ENCODE data around the gene BANP.

BANP gene

GRCh38 chr16:88059701-88060386 lies 108.6 kb downstream of the BANP start:
- Histone ChIP-seq H3K14ac (ENCODE audit: low read length) (peak overlapping the region; percentile 1), H3K27ac (replicated peaks; ENCODE audit: low read length) (no peak overlapping the region), H2BK5ac (ENCODE audit: low read length) (no peak overlapping the region), H3K79me1 (ENCODE audit: low read depth, low read length) (peaks cover 2% of the 10 kb centered on the region), H3K4me3 (ENCODE audit: low read length in 2 of 2) (no peak overlapping the region), H2BK12ac (ENCODE audit: low read length) (no peak overlapping the region), H3K4me2 (ENCODE audit: insufficient read depth, low read length, poor library complexity, severe bottlenecking) (no peak overlapping the region), H2AFZ (ENCODE audit: low read length) (no peak overlapping the region), H3K36me3 (replicated peaks in 1 of 2; ENCODE audit: control insufficient read depth in 2 of 2, insufficient read depth in 2 of 2, low read length in 2 of 2) (peaks cover 4 to 6% of the 10 kb centered on the region in 2 donors), H2BK120ac (ENCODE audit: low read depth, low read length) (no peak overlapping the region), H2BK15ac (ENCODE audit: low read length) (no peak overlapping the region), H3K27me3 (ENCODE audit: control insufficient read depth in 3 of 3, insufficient read depth in 3 of 3, low read depth in 1 of 3, low read length in 3 of 3) (no peaks in the 10 kb centered on the region), H3K4me1 (ENCODE audit: control insufficient read depth in 2 of 2, insufficient read depth in 1 of 2, low read depth in 1 of 2, low read length in 2 of 2) (peaks cover 2 to 17% of the 10 kb centered on the region in 2 donors), H3K9me3 (replicated peaks in 1 of 2; ENCODE audit: control insufficient read depth in 2 of 2, insufficient read depth in 1 of 2, low read depth in 1 of 2, low read length in 2 of 2) (no peaks in the 10 kb centered on the region), H3K23ac (ENCODE audit: low read depth, low read length, poor library complexity) (no peak overlapping the region), H2AK5ac (ENCODE audit: low read depth, low read length) (no peak overlapping the region), H3K4ac (ENCODE audit: low read length) (no peak overlapping the region), H3K9ac (ENCODE audit: low read depth, low read length, poor library complexity) (no peak overlapping the region), H4K8ac (ENCODE audit: low read depth, low read length) (no peak overlapping the region), H3K18ac (ENCODE audit: low read length) (no peak overlapping the region), H4K91ac (ENCODE audit: low read depth, low read length, poor library complexity) (no peak overlapping the region)
- no peak for DNase-seq (ENCODE audit: low spot score)
- no CpG with 5 or more reads among the region's 27 CpGs for WGBS, 2 donors (ENCODE audit: extremely low coverage in 2 of 2, insufficient read length in 2 of 2, insufficient replicate concordance in 1 of 2)

- Histone ChIP-seq H2BK120ac (ENCODE audit: low read depth, low read length) (no peak overlapping the region), H3K9me3 (replicated peaks in 1 of 2; ENCODE audit: control insufficient read depth in 2 of 2, insufficient read depth in 1 of 2, low read depth in 1 of 2, low read length in 2 of 2) (no peaks in the 10 kb centered on the region), H3K23ac (ENCODE audit: low read depth, low read length, poor library complexity) (no peak overlapping the region), H3K4me2 (ENCODE audit: insufficient read depth, low read length, poor library complexity, severe bottlenecking) (no peak overlapping the region), H3K4me3 (ENCODE audit: low read length in 2 of 2) (no peak overlapping the region), H2BK5ac (ENCODE audit: low read length) (no peak overlapping the region), H2AK5ac (ENCODE audit: low read depth, low read length) (no peak overlapping the region), H3K14ac (ENCODE audit: low read length) (no peak overlapping the region), H2BK12ac (ENCODE audit: low read length) (no peak overlapping the region), H3K18ac (ENCODE audit: low read length) (no peak overlapping the region), H3K27me3 (ENCODE audit: control insufficient read depth in 3 of 3, insufficient read depth in 3 of 3, low read depth in 1 of 3, low read length in 3 of 3) (no peaks in the 10 kb centered on the region), H2BK15ac (ENCODE audit: low read length) (no peak overlapping the region), H3K36me3 (replicated peaks in 1 of 2; ENCODE audit: control insufficient read depth in 2 of 2, insufficient read depth in 2 of 2, low read length in 2 of 2) (peaks cover 4 to 6% of the 10 kb centered on the region in 2 donors), H3K79me1 (ENCODE audit: low read depth, low read length) (peaks cover 2% of the 10 kb centered on the region), H3K27ac (replicated peaks; ENCODE audit: low read length) (no peak overlapping the region), H3K9ac (ENCODE audit: low read depth, low read length, poor library complexity) (no peak overlapping the region), H3K4me1 (ENCODE audit: control insufficient read depth in 2 of 2, insufficient read depth in 1 of 2, low read depth in 1 of 2, low read length in 2 of 2) (peaks cover 2 to 17% of the 10 kb centered on the region in 2 donors), H4K8ac (ENCODE audit: low read depth, low read length) (no peak overlapping the region), H2AFZ (ENCODE audit: low read length) (no peak overlapping the region), H4K91ac (ENCODE audit: low read depth, low read length, poor library complexity) (no peak overlapping the region), H3K4ac (ENCODE audit: low read length) (no peak overlapping the region)
- no CpG with 5 or more reads among the region's 30 CpGs for WGBS, 2 donors (ENCODE audit: extremely low coverage in 2 of 2, insufficient read length in 2 of 2, insufficient replicate concordance in 1 of 2)
- no peak for DNase-seq (ENCODE audit: low spot score)
Measured at GRCh38 chr16:88060524-88061219, 109.4 kb downstream of the BANP start.

DNA sequence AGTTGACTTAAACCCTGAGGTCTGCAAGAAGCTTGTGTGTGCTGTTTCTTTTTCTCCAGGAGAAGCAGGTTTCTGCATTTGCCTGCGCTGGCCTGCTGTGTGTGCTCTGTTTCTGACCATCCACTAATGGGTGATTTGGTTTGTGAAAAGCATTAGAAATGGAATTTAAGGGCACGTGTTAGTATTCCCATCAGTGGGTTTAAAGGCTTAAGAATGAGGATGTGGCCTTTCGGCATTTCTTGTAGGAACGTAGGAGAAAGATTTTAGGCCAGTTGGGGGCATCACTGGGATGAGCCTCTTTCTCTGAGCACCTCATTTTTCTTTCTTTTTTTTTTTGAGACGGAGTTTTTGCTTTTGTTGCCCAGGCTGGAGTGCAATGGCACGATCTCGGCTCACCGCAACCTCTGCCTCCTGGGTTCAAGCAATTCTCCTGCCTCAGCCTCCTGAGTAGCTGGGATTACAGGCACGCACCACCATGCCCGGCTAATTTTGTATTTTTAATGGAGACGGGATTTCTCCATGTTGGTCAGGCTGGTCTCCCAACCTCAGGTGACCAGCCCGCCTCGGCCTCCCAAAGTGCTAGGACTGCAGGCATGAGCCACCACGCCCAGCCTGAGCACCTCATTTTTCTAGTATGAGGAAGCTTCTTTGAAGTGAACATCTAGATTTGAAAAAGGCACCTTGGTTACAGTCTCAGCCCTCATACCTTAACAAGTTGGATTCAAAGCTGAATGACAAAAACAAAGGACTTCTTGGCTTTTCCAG lies 110.3 kb downstream of the BANP start:
- H2BK120ac ChIP-seq (ENCODE audit: low read depth, low read length) = no peak overlapping the region
- no peak for DNase-seq (ENCODE audit: low spot score)
- no peak overlapping the region for H3K14ac ChIP-seq (ENCODE audit: low read length)
- H3K4ac ChIP-seq (ENCODE audit: low read length) = no peak overlapping the region
- H4K91ac ChIP-seq (ENCODE audit: low read depth, low read length, poor library complexity) = no peak overlapping the region
- no peak overlapping the region for H2AK5ac ChIP-seq (ENCODE audit: low read depth, low read length)
- no peak overlapping the region for H3K4me2 ChIP-seq (ENCODE audit: insufficient read depth, low read length, poor library complexity, severe bottlenecking)
- H2AFZ ChIP-seq (ENCODE audit: low read length) = no peak overlapping the region
- H3K4me3 ChIP-seq (ENCODE audit: low read length in 2 of 2) = no peak overlapping the region
- peaks cover 4 to 6% of the 10 kb centered on the region in 2 donors for H3K36me3 ChIP-seq (replicated peaks in 1 of 2; ENCODE audit: control insufficient read depth in 2 of 2, insufficient read depth in 2 of 2, low read length in 2 of 2)
- no CpG with 5 or more reads among the region's 14 CpGs for WGBS, 2 donors (ENCODE audit: extremely low coverage in 2 of 2, insufficient read length in 2 of 2, insufficient replicate concordance in 1 of 2)
- H3K18ac ChIP-seq (ENCODE audit: low read length) = no peak overlapping the region
- peaks cover 0 to 14% of the 10 kb centered on the region in 2 donors for H3K4me1 ChIP-seq (ENCODE audit: control insufficient read depth in 2 of 2, insufficient read depth in 1 of 2, low read depth in 1 of 2, low read length in 2 of 2)
- no peak overlapping the region for H2BK12ac ChIP-seq (ENCODE audit: low read length)
- no peak overlapping the region for H3K23ac ChIP-seq (ENCODE audit: low read depth, low read length, poor library complexity)
- no peak overlapping the region for H4K8ac ChIP-seq (ENCODE audit: low read depth, low read length)
- no peak overlapping the region for H2BK15ac ChIP-seq (ENCODE audit: low read length)
- H3K27me3 ChIP-seq (ENCODE audit: control insufficient read depth in 3 of 3, insufficient read depth in 3 of 3, low read depth in 1 of 3, low read length in 3 of 3) = no peaks in the 10 kb centered on the region
- H3K79me1 ChIP-seq (ENCODE audit: low read depth, low read length) = no peaks in the 10 kb centered on the region
- no peak overlapping the region for H3K27ac ChIP-seq (replicated peaks; ENCODE audit: low read length)
- no peaks in the 10 kb centered on the region for H3K9me3 ChIP-seq (replicated peaks in 1 of 2; ENCODE audit: control insufficient read depth in 2 of 2, insufficient read depth in 1 of 2, low read depth in 1 of 2, low read length in 2 of 2)
- H3K9ac ChIP-seq (ENCODE audit: low read depth, low read length, poor library complexity) = no peak overlapping the region
- no peak overlapping the region for H2BK5ac ChIP-seq (ENCODE audit: low read length)

Data from neuronal stem cell (in vitro differentiated cells).